Frontal cortex (tissue), 4 donors: ENCODE measurements around the gene ZFAND2A. TPM values are rescaled to one million over a fixed set of nuclear protein-coding genes. Genes with fewer than 3 reads are reported as not detected.
A peak's percentile ranks its signal among the peaks of the same experiment; 100 is the strongest.
"Not testable (repeated sequence)": the region's sequence is repeated elsewhere in the genome, so short reads cannot be mapped to it uniquely, and the experiment has no call there.

Source experiments
- DNase-seq, 2 donors: peaks; one replicate each; pipeline ENCODE4 v3.0.0; 2012; ENCODE audit warnings: low spot score in 2 of 2
- FAIRE-seq: peaks from 2 replicates; lab custom pipeline; 2012; peaks lifted over from hg19 to GRCh38; lab: Jason Lieb, UNC
- total RNA-seq: library from RNA; depleted of rRNA; stranded (reverse); fragments of >200 nt; gene quantifications from one replicate; pipeline ENCODE4 v1.2.3, GENCODE V29; 2014
- donor health status: control.
- donor health status: control.
- donor health status: control.

ZFAND2A gene
- total RNA-seq, 1 donor from 2014 or later: 15.1 TPM

DNA sequence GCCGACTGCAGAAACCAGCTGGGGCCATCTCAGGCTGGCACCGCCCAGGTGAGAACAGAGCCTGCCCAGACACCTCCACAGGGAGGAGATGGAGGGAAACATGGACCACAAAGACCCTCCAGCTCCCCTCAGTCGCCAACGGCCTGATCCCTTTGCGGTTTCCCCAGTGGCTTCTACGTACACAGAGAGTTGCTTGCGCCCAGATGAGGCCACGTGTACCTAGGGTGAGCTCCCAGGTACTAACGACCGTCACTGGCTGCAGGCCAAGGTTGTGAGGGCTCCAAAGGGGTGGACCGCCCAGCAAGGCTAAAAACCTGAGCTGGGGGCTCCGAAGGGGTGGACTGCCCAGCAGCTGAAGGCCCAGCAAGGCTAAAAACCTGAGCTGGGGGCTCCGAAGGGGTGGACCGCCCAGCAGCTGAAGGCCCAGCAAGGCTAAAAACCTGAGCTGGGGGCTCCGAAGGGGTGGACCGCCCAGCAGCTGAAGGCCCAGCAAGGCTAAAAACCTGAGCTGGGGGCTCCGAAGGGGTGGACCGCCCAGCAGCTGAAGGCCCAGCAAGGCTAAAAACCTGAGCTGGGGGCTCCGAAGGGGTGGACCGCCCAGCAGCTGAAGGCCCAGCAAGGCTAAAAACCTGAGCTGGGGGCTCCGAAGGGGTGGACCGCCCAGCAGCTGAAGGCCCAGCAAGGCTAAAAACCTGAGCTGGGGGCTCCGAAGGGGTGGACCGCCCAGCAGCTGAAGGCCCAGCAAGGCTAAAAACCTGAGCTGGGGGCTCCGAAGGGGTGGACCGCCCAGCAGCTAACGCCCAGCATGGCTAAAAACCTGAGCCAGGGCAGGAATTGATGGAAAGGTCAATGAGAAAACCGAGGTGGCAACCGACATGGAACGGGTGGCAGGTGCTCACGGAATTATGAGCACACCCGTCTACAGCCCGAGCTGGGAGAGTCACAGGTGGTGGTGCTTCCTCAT lies 3.9 kb downstream of the ZFAND2A start:
- not testable (repeated sequence) for DNase-seq, FAIRE-seq

GRCh38 chr7:1154172-1154739 lies 5.7 kb downstream of the ZFAND2A start:
- no peak for FAIRE-seq

DNA sequence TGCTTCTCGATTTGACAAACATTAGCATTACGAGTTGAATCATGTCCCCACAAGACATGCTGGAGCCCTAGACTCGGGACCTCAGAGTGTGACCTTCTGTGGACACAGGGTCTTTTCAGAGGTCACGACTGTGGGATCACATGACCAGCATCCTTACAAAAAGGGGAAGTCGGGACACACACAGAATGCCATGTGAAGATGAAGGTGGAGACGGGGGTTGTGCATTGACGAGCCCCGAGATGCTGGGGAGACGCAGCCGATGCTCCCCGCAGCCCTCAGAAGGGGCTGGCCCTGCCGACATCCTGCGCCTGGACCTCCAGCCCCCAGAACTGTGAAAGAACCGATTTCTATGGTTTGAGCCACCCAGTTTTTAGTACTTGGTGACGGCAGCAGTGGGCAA lies 7.5 kb downstream of the ZFAND2A start:
- DNase-seq (no peak), FAIRE-seq (no peak)

More at GRCh38 chr7:1154172-1154739, 5.7 kb downstream of the ZFAND2A start:
- DNase-seq: no peak

- FAIRE-seq: no peak
- DNase-seq: no peak
These were observed 8.2 kb downstream of the ZFAND2A start for GRCh38 chr7:1151653-1152425.

- DNase-seq: no peak
These were observed 8.8 kb downstream of the ZFAND2A start for GRCh38 chr7:1151156-1151555.

DNA sequence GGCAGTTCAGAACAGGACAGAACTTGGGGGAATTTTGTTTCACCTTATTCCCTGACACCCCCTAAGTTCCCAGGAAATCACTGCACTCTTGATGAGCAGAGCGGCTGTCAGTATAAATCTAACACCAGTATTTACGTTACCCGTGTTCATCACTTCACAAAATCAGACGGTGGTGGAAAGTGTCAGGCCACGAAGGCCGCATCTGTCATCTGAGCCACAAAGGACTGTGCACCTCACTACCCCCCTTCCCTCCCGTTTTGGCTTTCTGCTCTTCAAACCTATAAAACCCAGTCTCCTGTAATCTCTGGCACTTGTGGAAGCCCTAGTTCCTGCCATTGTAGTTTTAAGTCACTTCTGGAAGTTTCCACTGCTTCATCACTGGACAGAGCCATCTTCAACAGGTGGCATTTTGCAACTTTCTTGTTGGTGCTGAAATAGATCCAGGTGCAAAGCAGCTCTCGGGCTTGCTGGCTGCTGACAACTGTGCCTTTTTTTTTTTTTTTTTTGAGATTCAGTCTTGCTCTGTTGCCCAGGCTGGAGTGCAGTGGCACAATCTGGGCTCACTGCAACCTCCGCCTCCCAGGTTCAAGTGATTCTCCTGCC lies 9.5 kb downstream of the ZFAND2A start:
- no peak for FAIRE-seq
- DNase-seq: no peak

More at GRCh38 chr7:1151156-1151555, 8.8 kb downstream of the ZFAND2A start:
- no peak for FAIRE-seq

GRCh38 chr7:1149351-1149794 lies 10.6 kb downstream of the ZFAND2A start:
- DNase-seq (no peak), FAIRE-seq (no peak)

- not testable (repeated sequence) for FAIRE-seq, DNase-seq
These were observed 12.1 kb downstream of the ZFAND2A start for GRCh38 chr7:1147873-1148272.

GRCh38 chr7:1144269-1144771 lies 15.7 kb downstream of the ZFAND2A start:
- no peak for FAIRE-seq

GRCh38 chr7:1143031-1143430 lies 17.0 kb downstream of the ZFAND2A start:
- DNase-seq, FAIRE-seq: not testable (repeated sequence)

More at GRCh38 chr7:1144269-1144771, 15.7 kb downstream of the ZFAND2A start:
- peak; percentile 56 to 76 for DNase-seq

DNA sequence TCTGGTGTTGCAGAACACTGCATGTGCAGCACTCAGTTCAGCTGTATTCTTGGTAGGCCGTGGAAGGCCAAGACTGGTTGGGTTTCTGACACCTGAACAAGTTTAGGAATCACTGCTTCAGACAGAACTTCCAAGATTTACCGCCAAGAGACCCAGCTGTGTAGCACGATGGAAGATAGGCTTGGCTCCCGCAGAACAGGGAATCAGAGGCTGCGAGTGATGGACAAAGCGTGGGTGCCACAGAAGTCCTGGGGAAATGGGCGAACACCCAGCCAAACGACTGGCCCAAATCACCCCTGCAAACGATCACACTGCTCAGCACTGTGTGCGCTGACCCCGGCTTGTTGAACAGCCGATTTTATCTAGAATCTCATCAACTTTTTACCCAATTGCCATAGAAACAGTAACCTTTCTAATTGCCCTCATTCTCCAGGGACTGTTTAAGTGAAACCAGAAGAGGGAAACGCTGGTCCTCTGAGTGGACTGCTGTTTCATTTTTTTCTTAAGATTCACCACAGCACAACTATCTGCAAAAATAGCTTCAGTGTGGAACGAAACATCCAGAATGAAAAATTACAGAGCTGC lies 17.9 kb downstream of the ZFAND2A start:
- DNase-seq: no peak

GRCh38 chr7:1141651-1142050 lies 18.3 kb downstream of the ZFAND2A start:
- FAIRE-seq (no peak), DNase-seq (no peak)

More for the DNA sequence above, 17.9 kb downstream of the ZFAND2A start:
- FAIRE-seq: no peak

DNA sequence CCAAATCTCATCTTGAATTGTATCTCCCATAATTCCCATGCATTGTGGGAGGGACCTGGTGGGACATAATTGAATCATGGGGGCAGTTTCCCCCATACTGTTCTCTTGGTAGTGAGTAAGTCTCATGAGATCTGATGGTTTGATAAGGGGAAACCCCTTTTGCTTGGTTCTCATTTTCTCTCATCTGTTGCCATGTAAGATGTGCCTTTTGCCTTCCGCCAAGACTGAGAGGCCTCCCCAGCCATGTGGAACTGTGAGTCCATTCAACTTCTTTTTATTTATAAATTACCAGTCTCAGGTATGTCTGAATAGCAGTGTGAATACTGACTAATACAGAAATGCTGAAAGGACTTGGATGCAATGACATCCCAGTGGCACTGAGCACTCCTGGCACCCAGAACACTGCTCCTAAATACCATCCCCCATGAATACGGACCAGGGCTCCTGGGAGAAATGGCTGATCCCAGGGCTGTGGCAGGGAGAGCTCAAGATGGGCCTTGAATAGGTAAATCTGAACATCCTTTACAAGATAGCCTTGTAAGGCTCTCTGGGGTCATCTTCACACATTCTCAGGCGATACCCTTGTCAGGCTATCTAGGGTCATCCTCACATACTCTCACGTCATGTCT lies 19.4 kb downstream of the ZFAND2A start:
- DNase-seq (no peak), FAIRE-seq (no peak)

DNA sequence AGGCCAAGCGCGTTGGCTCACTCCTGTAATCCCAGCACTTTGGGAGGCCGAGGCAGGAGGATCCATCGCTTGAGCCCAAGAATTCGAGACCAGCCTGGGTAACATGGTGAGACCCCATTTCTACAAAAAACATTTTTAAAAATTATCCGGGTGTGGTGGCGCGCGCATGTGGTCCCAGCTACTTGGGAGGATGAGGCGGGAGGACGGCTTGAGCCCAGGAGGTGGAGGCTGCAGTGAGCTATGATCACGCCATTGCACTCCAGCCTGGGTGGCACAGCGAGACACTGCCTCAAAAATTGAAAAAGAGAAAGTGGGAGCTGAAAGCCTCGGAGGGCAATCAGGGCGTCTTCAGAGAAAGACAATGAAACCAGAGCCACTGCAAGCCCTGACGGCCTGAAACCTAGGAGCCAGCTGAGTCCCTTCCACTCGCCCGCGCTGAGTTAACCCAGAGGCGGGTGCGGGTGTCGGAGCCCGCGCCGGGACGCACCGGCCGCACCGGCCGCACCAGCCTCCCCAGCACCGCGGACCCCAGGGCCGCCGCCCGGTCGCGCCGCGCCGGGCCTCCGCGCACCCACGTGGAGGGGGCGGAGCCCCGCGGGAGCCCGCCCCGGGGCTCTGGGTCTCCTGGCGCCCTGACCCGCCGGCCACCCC lies 22.4 kb downstream of the ZFAND2A start:
- DNase-seq (no peak), FAIRE-seq (no peak)

- no peak for DNase-seq
- FAIRE-seq: no peak
These were observed 23.0 kb downstream of the ZFAND2A start for GRCh38 chr7:1136841-1137516.

GRCh38 chr7:1134951-1135350 lies 25.0 kb downstream of the ZFAND2A start:
- DNase-seq (no peak), FAIRE-seq (no peak)

DNA sequence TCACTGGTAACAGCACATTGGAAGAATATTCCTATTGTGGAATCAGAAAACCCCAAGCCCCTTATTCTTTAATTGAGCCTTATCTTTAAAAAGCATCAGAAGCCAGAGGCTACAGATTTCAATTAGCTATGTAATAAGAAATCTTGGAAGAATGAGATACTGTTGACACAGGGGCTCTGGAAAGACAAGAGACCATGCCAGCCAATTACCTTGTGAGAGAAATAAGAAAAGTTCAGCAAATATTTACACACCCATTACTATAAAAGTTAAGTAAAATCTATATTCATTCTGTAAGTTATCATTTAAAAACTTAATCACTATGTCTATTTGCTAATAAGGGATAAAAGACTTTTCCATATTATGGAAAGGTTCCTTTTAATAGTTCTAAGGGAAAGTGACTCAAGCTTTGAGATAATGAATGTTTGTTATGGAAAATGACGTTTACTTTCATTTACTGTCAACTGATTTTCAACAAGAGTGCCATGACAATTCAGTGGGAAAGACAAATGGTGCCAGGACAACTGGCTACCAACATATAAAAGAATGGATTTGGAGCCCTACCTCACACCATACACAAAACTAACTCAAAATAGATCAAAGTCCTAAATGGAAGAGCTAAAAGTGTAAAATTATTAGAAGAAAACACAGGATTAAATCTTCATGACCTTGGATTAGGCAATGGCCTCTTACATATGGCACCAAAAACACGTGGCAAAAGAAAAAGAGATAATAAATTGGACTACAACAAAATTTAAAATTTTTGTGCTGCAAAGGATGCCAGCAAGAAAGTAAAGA lies 28.3 kb downstream of the ZFAND2A start:
- FAIRE-seq (no peak), DNase-seq (no peak)
